GM18868 (cell line): ENCODE data around the gene ZC2HC1C.
"Not testable (repeated sequence)": the region's sequence is repeated elsewhere in the genome, so short reads cannot be mapped to it uniquely, and the experiment has no call there.

ENCODE experiments used
- ATAC-seq: cut with Tn5 transposase; IDR thresholded peaks from one replicate; pipeline ENCODE4 v1.9.1; 2021; ENCODE audit warnings: mild to moderate bottlenecking, moderate library complexity; ENCODE audit not compliant: unreplicated experiment

ZC2HC1C gene

DNA sequence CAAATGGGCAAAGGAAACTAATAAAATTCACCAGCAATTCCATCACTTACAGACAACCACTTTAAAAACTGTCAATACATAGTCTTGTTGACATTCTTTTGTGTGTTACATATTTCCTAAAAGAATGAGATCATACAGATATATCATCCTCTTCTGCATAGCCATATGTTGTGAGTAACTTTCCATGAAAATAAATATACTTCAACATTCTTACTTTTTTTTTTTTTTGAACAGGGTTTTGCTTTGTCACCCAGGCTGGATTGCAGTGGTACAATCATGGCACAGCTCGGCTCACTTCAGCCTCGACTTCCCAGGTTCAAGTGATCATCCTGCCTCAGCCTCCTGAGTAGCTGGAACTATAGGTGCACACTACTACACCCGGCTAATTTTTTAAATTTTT lies 20.9 kb downstream of the ZC2HC1C start:
- ATAC-seq, result no peak

DNA sequence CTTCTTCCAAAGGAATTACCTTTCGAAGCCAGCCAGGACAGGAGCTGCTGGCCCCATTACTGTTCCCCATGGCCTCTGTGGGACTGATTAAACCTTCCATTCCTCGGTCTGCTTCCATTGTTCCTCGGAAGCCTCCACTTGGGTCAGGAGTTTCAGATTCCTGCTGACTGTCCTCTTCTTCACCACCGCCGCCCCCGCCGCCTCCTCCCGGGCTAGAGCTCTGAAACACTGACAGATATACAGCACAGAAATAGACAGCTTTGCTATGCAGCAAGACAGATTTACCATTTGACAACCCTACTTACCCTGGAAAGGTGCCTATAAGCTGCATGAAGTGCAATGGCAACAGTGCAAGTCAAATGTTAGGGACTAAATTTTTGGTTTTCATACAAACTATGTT lies 21.8 kb downstream of the ZC2HC1C start:
- ATAC-seq, result no peak

DNA sequence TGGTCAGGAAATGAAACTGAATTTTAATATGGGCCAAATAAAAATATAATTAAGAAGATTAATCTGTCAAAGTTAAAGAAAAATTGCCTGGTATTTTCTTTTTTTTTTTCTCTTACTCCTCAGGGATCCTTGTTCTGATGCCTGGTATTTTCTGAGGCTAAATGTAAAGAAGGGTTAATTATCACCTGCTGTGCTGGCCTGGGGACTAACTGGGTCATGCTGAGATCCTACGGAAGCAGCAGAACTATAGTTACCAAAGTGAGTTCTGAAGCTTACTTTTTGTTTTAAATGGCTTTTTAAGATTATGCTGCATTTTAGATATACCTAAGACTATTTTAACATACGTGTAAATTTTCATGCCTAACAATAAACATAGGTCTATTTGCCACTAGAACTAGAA lies 23.3 kb downstream of the ZC2HC1C start:
- ATAC-seq, result no peak

DNA sequence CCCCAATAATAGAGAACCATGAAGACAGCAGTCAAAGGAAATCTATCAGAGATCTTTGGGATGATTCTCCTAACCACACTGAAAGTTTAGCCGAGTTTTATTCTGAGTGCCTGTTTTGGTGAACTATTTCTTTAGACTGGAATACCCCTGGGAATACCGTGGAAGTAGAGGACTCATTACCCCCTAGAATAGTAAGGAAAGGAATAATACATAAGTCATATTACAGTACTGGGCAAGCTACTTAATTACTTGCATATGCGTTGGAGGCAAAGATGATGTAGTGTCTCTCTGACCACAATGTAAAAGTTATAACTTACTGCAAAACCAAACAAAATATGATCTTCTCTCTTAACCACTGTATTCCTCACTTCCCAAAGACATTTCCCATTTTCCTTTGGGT lies 25.5 kb downstream of the ZC2HC1C start:
- ATAC-seq, result no peak

DNA sequence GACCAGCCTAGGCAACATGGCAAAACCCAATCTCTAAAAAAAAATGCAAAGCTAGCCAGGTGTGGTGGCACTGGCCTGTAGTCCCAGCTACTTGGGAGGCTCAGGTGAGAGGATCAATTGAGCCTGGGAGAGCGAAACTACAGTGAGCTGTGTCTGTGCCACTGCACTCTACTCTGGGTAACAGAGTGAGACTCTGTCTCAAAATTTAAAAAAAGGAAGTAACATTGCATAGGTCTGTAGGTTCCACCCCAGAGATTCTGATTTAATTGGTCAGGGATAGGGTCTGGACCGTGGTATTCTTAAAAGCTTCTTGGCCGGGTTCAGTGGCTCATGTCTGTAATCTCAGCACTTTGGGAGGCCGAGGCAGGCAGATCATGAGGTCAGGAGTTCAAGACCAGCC lies 26.2 kb downstream of the ZC2HC1C start:
- ATAC-seq, result no peak

DNA sequence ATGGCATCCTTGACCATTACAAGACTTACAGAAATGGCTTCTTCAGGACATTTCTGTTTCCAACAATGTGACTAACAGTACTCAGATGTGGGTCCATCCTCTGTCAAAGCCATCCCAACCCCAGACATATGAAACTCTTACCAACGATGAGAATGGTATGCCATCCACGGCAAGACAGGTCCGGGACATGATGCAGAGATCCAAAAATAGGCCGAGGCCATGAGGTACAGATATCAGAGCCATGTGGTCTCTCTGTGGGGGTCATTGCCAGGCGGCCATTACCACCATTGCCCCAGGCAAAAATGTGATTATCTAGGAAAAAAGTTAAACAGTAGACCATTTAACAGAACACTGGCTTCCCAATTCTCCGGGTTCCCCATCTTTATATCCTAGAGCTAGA lies 27.5 kb downstream of the ZC2HC1C start:
- no peak for ATAC-seq

DNA sequence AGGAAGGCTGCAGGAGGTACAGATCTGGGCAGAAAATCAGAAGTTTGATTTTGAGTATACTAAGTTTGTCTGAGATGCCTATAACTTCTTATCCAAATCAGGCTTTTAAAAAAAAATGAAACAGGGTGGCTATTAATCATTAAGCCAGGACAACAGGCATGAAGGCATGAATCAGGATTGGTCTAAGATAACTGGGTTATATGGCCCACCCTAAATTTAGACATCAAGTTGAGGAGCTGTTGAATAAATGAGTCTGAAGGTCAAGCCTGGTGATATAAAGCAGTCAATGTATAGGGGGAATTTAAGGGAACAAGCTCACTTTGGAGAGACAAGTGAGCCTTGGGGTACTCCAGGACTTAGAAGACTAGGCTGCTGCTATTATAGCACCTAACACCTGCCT lies 28.8 kb downstream of the ZC2HC1C start:
- ATAC-seq, result no peak

DNA sequence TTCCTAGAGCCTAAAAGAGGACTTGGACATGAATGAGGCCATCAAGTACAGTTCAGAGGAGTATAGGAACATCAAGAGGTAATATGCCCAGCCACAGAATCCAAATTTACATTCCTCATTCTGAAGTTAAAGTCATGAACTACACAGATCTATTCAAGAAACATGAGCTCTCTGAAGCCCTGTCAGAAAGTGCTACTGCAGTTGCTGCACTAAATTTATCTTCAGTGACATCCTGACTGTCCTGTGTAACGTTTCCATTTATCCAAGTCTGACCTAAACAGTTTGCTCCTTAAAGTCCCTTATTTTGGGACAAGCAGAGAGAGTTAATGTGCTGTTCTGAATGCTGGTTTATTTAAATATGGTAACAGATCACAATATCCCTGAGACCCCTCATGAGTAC lies 29.2 kb downstream of the ZC2HC1C start:
- ATAC-seq, result no peak

DNA sequence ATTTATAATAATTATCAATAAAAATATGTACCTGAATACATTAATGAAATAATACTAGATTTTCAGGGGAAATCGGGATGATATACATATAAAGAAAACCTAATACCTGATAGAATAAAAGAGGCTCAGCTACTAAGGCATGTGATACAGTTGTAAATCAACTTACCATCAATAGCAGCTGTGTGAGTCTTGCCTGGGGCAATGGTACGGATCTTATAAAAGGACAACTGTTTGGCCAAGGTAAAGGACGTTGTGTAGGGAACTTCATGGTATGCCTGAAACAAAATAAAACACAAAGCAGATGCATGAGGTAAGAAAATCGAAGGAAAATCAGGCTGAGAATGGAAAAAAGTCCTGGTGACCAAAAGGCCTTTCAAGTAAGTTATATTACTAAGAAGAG lies 32.0 kb downstream of the ZC2HC1C start:
- ATAC-seq, result no peak

DNA sequence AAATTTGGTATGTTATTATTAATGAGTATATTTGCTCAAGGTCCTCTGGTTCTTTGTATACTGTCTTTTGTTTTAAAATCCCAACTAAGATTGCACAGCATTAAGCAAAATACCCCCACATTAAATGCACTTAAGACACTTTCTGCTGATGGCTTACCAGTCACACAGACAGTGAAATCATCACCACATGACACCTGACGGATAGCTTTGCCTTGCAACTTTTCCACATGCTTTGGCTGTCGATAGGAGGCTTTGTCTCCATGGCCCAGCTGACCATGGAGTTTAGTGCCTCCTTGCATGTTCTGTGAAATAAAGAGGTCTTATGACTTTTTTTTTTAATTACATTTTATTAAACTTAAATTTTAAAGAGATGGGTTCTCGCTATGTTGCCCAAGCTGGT lies 37.7 kb downstream of the ZC2HC1C start:
- no peak for ATAC-seq

DNA sequence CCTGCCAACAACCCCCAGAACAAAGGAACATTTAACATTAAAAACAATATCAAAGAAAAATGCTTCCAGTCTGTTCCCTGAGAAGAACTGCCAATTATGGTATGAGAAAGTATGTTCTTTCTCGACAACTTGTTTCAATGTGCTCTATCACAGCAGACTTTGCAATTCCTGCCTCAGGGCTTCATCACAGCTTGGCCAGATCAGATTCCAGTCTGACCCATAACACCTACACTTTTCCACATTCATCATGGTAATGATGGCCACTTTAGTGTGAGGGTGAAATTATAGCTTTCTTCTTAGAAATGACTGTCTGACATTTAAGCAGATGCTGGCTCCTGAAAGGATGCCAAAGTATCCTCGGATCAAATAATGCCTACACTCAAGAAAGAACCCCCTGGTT lies 40.4 kb downstream of the ZC2HC1C start:
- no peak for ATAC-seq

DNA sequence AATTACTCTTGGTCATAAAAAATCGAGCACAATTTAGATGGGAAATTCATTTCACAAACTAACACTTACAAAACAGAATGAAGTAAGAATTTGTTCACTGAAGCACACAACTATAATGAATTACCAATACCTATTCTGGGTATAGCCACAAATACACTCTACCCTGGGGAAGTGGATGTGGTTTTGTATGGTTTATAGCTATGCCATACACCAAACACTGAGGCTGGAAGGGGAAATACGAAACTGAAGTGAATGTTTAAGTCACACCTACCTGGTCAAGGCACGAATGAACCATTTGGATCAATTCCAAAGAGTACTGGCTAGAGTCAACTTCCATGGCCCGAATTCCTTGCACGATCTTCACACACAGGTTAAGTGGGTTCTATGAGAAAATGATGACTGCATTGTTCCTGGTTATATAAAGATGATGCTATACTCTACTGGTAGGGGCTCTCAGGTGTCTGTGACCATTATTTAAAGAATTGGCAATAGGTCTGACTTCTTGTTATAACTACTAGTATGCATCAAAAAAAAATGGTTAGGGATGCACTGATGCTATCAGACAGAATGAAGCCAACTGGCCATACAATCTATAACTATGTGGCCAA lies 44.6 kb downstream of the ZC2HC1C start:
- ATAC-seq, result no peak

DNA sequence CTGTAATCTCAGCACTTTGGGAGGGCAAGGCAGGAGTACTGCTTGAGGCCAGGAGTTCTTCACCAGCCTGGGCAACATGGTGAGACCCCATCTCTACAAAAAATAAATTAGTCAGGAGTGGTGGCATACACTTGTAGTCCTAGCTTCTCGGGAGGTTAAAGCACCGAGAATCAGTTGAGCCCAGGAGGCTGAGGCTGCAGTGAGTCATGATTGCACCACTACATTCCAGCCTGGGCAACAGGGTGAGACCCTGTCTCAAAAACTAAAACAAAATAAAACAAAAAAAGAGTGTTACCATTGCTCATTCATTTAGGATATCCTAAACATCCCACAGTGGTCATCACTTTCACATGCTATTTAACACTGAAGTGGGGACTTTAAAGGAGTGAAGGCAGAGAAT lies 49.6 kb downstream of the ZC2HC1C start:
- ATAC-seq, result no peak

DNA sequence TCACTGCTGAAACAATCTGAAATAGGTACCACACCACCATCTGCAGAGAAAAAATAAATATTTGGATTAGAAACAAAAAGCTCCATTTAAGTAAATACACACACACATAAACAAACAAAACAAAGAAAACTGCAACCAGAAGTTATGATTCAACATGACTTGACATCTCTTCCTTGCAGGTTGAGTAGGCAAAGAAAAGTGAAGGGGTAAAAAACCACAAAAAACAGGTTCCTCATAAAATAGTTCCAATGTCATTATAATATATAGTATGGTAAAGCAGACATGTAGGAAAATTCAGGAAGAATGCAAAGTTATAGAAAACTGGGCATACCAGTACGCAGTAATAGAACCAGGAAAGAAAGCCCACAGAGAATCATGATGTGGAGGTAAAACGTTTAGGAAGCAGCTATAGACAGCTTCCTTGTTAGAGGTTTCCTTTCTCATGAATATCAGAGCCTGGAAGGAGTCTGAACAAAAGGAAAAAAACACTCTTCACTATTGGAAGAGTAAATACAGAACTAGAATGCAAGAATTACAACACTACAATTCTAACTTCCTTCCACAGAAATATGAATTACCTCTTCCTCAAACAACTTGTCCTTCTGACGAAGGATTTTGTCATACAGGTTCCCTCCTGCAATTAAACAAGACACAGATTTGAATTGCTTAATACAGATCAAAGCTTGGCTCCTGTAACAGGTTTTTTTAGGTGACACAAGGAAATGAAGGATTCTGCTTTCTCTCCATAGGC lies 51.3 kb downstream of the ZC2HC1C start:
- no peak for ATAC-seq

DNA sequence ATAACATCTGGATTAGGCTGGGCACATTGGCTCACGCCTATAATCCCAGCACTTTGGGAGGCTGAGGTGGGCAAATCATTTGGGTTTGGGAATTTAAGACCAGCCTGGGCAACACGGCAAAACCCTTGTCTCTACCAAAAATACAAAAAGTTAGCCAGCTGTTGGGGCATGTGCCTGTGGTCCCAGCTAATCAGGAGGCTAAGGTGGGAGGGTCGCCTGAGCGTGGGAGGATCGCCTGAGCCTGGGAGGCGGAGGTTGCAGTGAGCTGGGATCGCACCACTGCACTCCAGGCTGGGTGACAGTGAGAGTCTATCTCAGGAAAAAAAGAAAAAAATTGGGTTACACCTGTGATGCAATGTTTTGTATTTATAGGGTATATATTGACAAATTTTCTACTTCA lies 52.1 kb downstream of the ZC2HC1C start:
- ATAC-seq, result no peak

DNA sequence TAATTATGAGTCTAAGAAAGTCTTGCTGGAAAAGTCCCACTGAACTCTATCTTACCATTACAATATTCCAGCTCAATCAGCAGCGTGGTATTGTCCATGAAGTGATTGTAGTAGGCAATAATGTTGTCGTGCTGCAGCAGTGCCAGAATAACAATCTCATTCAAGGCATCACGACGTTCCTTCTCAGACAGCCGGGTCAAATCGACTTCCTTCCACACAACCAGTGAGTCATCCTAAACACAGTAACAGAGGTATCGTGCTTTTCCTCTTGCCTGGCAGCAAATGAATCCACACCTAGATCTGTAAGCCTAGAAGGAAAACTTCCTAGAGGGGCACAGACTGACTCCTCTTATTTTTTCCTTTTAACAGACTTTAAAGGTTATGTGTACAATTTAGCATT lies 54.5 kb downstream of the ZC2HC1C start:
- no peak for ATAC-seq

DNA sequence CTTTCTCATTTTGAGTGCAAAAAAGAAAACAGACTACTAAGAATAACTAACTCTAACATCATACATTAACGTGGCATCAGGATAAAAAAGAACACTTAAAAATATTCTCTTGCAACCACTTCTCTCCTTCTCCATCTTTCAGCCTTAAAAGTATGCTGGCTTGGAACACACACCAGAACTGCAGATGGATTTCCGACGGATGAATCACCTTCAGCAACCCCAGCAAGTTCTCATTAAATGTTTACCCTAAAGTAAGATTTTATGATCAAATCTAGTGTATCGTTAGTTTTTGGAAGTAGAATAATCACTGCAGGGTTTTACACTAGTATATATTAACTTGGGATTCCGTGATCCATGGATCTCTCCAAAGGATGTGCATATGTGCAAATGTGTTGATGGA lies 56.2 kb downstream of the ZC2HC1C start:
- ATAC-seq, result no peak

DNA sequence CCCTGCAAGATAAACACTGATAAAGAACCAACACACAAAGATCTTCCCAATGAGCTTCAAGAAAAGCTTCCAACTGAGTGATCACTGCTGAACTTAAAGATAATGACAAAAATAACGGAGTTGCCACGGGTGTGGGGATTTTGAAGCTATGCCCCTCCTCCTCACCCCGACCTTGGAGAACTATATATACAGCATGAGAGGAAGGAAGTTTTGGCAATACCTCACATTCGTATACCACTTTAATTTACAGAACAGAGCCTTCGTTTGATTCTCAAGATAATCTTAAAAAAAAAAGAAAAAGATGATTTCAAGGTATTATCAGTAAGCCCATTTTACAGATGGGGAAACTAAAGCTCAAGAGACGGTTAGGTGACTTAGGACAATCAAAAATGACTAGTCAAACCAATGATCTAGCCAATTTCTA lies 56.7 kb downstream of the ZC2HC1C start:
- ATAC-seq, result no peak

DNA sequence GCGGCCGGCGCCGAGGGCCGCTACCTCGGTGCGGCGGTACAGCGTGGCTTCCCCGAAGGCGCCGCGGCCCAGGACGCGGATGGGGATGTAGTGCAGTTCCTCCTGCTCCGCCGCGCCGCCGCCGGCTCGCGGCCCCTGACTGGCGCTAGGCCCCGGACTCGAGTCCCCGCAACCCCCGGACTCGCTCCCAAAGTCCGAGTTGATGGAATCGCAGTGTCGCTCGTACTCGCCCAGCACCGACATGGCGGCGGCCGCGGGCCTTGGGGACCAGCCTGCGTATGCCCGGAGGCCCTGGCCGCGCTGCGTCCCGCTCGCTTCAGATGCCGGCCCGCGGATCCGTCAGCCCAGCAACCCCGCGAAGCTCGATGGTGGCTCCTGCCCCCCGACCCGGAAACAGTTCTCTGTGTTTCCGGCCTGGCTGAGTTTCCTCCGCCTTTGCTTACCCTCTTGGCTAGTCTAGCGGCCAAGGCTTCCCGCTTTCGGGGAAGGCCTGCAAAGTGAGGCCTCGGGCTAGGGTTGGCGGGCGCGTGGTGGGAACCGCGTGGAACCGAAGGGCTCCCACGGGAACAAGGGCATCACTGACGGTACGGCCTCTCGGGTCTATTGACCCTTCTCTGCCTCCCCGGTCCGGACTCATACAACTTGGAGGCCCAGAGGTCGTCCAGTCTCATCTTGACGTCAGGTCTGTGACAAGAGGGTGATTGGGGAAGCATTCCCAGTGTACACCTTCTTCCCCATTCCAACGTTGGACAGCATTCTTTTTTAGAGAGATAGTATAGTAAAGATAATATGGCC lies 57.4 kb downstream of the ZC2HC1C start, which contains the start of gene NEK9:
TSS of gene NEK9 (minus strand) at position 370 of the 795 bp plus-strand sequence. CDS start at position 243, 127 bp downstream.
- ATAC-seq, result peak; percentile 91

DNA sequence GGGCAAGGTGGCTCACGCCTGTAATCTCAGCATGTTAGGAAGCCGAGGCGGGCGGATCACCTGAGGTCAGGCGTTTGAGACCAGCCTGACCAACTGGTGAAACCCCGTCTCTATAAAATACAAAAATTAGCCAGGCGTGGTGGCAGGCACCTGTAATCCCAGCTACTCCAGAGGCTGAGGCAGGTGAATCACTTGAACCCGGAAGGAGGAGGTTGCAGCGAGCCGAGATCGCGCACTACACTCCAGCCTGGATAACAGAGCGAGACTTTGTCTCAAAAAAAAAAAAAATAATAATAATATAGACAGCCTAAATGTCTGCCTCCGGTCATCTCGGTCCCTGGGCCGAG lies 58.0 kb downstream of the ZC2HC1C start:
- ATAC-seq, result not testable (repeated sequence)

DNA sequence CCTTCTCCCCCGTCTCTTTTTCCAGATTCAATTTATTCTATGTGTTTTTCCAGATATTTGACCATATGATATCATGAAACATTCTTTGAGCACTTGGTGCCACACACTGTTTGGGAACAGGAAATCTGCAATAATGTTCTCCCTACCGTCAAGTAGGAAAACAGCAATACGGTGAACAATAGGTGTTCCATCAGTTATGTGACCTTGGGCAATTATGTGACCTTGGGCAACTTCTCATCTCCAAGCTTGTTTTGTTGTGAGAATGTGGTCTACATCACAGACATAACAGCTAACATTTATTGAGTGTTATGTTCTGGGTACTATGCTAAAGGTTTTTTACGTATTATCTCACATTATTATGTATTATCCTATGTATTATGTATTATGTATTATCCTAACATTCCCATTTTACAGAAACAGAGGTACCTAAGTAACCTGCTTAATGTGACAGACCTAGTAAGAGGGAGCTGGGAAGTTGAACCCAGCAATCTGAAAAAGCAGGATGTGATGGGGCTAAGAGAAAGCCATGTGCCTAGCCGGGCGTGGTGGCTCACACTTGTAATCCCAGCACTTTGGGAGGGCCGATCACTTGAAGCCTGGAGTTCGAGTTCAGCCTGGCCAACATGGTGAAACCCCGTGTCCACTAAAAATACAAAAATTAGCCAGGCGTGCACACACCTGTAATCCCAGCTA lies 58.6 kb downstream of the ZC2HC1C start:
- ATAC-seq, result no peak
